GM12892 (cell line): ENCODE results near the gene GZMB.

Source experiments
- POLR2A ChIP-seq: IDR thresholded peaks from 2 replicates; pipeline ENCODE4 v1.6.1; 2011; ENCODE audit warnings: low read depth, low read length, control low read depth
- TAF1 ChIP-seq: IDR thresholded peaks from 2 replicates; pipeline ENCODE4 v1.6.1; 2011; ENCODE audit warnings: low read depth, mild to moderate bottlenecking, control low read depth, low read length, borderline replicate concordance

DNA sequence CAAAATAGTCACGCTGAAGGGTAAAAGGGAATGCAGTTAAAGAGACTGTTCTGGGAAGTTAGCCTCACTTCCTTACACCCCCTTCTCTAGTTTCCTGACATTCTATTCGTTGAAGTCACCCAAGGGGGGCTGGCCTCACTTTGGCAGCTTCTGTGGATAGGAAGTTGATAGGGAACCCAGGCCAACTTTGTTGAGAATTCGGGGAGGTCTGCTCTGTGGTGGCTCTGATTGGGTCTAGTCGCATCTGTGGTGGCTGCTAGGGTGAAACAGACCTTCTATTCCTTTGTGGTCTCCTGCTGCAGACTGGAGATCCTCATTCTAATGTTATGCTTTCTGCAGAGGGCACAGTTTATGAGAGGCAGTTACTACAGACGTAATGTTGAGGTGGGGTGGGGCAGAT is 28.8 kb upstream of the GZMB start:
- TF ChIP-seq POLR2A (no peak), TAF1 (no peak)
